ENCODE results near the gene KITLG.
"Not testable (repeated sequence)": the region's sequence is repeated elsewhere in the genome, so short reads cannot be mapped to it uniquely, and the experiment has no call there.

KITLG gene

GRCh38 chr12:88496429-88496828, 83.8 kb downstream of the KITLG start:
- no peak for DNase-seq (ENCODE audit: low read depth, low spot score)

- DNase-seq (ENCODE audit: low read depth, low spot score): no peak
Measured at GRCh38 chr12:88495031-88495430, 85.2 kb downstream of the KITLG start.

- no peak for DNase-seq (ENCODE audit: low read depth, low spot score)
Measured at GRCh38 chr12:88494520-88494919, 85.8 kb downstream of the KITLG start.

- no peak for DNase-seq (ENCODE audit: low read depth, low spot score)
Measured at GRCh38 chr12:88493636-88494035, 86.6 kb downstream of the KITLG start.

GRCh38 chr12:88490425-88490824, 89.8 kb downstream of the KITLG start:
- no peak for DNase-seq (ENCODE audit: low read depth, low spot score)

- no peak for DNase-seq (ENCODE audit: low read depth, low spot score)
Measured at GRCh38 chr12:88472775-88473174, 107.5 kb downstream of the KITLG start.

- no peak for DNase-seq (ENCODE audit: low read depth, low spot score)
Measured at GRCh38 chr12:88472248-88472647, 108.0 kb downstream of the KITLG start.

- DNase-seq (ENCODE audit: low read depth, low spot score): no peak
Measured at GRCh38 chr12:88471331-88472045, 108.8 kb downstream of the KITLG start.

- no peak for DNase-seq (ENCODE audit: low read depth, low spot score)
Measured at GRCh38 chr12:88469154-88469553, 111.1 kb downstream of the KITLG start.

GRCh38 chr12:88468581-88468980, 111.7 kb downstream of the KITLG start:
- no peak for DNase-seq (ENCODE audit: low read depth, low spot score)

- not testable (repeated sequence) for DNase-seq (ENCODE audit: low read depth, low spot score)
Measured at GRCh38 chr12:88466708-88467107, 113.6 kb downstream of the KITLG start.

GRCh38 chr12:88458327-88458726, 121.9 kb downstream of the KITLG start:
- no peak for DNase-seq (ENCODE audit: low read depth, low spot score)

GRCh38 chr12:88453323-88453722, 126.9 kb downstream of the KITLG start:
- no peak for DNase-seq (ENCODE audit: low read depth, low spot score)

- no peak for DNase-seq (ENCODE audit: low read depth, low spot score)
Measured at GRCh38 chr12:88451205-88451604, 129.1 kb downstream of the KITLG start.

- no peak for DNase-seq (ENCODE audit: low read depth, low spot score)
Measured at GRCh38 chr12:88450136-88450535, 130.1 kb downstream of the KITLG start.

- no peak for DNase-seq (ENCODE audit: low read depth, low spot score)
Measured at GRCh38 chr12:88448337-88448915, 131.8 kb downstream of the KITLG start.

GRCh38 chr12:88445705-88446394, 134.4 kb downstream of the KITLG start:
- DNase-seq (ENCODE audit: low read depth, low spot score): no peak

GRCh38 chr12:88444481-88444880, 135.8 kb downstream of the KITLG start:
- DNase-seq (ENCODE audit: low read depth, low spot score): no peak

Measured in activated naive CD8-positive, alpha-beta T cell treated with anti-CD3 and anti-CD28 coated beads, Interleukin-2, amount 50 U/mL, for 16 hours (primary cell).